GM18520 (cell line): ENCODE measurements around the gene RCN1.
"Not testable (repeated sequence)": the region's sequence is repeated elsewhere in the genome, so short reads cannot be mapped to it uniquely, and the experiment has no call there.

Experiments used
- ATAC-seq: cut with Tn5 transposase; IDR thresholded peaks from one replicate; pipeline ENCODE4 v1.9.1; 2021; ENCODE audit not compliant: unreplicated experiment

The RCN1 gene

GRCh38 chr11:32073644-32074026, 17.2 kb upstream of the RCN1 start:
- no peak for ATAC-seq

DNA sequence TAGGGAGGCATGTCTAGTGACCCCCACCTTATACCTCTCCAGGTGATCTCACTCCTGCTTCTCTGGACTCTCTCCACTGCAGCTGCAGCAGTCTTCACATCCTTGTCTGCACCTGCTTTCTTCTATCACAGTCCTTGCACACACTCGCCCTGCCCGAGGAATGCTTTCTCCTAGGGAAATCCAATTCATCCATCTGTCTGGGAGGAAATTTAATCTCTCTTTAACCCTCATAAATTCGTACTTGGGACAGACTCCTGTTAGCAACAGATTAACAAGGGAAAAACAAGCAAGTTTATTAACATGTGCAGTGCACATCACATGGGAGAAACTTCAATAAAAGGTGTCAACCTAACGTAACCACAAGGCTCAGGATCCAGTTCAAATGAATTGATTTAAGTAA, 11.3 kb upstream of the RCN1 start:
- ATAC-seq, result no peak

GRCh38 chr11:32080361-32080980, 10.4 kb upstream of the RCN1 start:
- ATAC-seq, result no peak

DNA sequence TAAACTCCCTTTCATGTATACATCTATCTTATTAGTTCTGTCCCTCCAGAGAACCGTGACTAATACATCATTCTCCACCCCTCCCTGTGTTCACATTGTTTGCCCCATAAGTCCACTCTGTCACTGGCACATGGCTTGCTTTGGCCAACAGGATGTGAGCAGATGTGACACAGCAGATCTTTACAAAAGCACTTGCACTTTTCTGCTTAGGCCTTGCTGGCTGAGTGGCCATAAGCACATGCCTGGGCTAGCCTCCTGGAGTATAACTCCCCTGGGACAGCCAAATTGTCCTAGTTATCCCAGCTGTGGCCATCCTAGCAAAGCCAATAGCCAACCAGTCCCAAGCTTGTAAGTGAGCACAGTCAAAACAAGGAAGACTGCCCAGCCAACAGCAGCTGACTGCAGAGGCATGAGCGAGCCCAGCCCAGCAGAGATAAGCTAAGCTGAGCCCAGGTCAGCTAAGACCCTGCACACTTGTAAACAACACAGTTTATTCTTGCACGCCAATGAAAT, 9.7 kb upstream of the RCN1 start:
- peak; percentile 77 for ATAC-seq

- no peak for ATAC-seq
Observed at GRCh38 chr11:32081901-32082300, 9.0 kb upstream of the RCN1 start.

DNA sequence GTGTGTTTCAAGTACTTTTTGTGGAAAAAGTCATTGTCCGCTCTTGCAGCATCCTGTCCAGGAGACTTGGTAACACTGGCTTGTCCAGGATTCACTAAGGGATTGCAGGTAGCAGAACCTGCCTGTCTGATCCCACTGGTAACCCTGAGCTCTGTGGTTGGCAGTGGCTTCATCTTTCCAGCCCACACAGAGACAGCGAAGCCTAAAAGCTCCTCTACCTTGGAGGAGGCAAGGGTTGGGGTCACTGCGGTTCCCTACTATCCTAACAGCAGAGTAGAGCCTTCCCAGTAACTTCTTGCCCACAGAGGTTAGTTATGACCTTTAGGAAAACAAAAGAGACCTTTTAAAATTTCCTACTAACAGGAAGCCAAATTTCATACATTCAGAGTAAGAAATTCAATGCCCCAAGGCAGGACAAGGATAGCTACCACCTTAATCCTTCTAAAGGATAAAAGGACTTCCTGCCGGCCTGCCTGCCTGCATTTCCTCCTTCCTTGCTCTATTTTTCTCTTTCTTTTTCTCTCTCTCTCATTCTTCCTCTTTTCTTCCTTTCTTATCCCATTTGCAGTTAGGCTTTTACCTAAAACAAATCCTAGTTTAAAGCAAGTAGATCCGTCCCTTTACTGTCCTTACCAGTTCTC, 8.4 kb upstream of the RCN1 start:
- no peak for ATAC-seq

DNA sequence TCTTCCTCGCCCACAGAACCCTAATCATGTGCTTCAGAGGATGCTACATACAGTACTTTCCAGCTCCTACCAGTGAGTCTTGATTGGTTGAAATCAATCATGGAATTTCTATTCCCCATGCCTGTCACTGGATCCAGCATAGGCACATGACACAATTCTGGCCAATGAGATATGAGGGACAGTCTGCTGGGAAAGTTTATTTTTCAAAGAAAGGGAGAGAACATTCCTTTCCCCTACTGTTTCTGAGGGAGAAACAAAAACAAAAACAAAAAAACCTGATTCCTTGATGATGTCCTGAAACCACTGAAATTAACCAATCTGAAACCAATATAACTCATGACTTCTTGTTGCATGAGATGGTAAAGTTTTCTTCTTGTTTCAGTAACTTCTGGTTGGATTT, 3.3 kb upstream of the RCN1 start:
- no peak for ATAC-seq

DNA sequence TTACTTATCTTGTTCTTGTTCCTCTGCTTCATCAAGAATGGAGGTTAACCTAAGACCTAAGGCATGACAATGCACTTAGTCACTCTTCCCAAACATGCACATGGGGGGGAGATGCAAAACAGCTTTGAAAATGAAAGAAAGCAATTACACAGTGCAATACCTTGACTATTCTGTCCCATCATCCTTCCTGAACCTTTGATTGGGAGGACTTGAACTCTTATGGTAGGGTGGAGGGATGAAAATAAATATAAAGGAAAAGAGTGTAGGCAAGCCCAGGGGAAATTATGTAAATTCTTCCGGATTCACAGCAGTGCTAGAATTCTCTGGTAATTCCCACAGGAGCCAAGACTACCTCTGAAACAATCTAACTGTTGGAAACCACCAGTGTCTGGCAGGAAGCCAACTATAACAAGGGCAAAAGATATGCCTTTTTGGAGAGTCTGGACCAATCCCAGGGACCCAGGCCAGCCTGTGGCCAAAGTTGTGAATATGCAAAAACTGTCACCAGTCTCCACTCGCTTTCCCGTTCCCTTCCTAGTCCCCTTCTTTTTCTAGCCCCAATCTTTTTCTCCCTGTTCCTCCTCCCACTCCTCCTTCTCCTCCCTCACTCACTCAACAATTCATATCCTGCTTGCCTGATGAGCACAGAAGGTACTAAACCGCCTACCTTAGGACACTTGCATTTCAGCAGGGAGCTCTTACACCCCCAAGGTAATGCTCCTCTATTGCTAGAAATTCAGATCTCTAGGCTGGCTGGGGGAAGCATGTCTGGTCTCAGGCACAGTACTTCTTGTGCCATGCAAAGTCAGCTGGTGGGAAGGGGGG, 2.5 kb upstream of the RCN1 start:
- ATAC-seq, result peak; percentile 23

GRCh38 chr11:32092581-32093170, 1.8 kb downstream of the RCN1 start:
- no peak for ATAC-seq

GRCh38 chr11:32094923-32095322, 4.0 kb downstream of the RCN1 start:
- no peak for ATAC-seq

DNA sequence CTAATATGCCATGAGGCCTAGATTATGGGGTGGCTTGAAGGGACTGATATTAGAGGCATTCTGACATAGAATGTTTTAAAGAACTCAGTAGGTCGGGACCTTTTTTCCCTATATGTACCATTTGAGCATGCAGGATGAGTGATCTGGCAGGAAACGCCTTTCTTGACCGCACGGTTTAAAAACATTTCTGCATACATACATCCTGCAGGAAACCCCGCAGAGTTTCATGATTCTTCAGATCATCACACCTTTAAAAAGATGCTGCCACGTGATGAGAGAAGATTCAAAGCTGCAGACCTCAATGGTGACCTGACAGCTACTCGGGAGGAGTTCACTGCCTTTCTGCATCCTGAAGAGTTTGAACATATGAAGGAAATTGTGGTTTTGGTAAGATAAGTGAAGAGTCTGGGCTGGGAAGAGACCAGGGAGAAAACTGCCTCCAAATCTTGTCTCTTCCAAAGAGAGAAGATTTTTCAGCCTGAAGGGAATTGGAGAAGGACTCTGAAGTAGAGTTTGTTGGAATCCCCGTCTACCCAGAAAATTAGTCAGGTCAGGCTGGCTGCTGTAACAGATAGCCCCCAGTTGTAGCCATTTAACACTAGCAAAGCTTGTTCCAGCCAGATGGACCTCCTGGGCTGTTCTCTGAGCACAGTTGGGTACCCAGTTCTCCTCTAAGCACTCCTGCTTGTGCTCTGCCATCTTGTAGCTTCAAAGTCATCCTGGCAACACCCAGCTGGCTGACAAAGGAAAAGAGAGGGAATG, 7.4 kb downstream of the RCN1 start:
- no peak for ATAC-seq

- ATAC-seq, result no peak
Observed at GRCh38 chr11:32099516-32099915, 8.6 kb downstream of the RCN1 start.

DNA sequence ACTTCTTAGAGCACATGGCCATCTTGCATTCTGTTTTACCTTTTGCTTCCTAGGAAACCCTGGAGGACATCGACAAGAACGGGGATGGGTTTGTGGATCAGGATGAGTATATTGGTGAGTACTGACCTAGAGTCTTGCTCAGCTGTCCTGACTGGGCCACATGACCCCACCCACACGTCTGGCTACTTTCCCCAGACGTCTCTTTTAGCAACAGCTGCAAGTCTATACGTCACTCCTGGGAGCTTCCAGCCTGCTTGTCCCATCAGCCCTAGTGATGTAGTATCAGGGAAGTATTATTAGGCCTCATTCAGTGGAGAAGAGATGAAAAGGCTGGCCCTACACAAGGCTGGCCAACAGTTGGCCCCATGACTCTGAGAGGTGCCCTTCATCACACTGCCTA, 9.6 kb downstream of the RCN1 start:
- no peak for ATAC-seq

DNA sequence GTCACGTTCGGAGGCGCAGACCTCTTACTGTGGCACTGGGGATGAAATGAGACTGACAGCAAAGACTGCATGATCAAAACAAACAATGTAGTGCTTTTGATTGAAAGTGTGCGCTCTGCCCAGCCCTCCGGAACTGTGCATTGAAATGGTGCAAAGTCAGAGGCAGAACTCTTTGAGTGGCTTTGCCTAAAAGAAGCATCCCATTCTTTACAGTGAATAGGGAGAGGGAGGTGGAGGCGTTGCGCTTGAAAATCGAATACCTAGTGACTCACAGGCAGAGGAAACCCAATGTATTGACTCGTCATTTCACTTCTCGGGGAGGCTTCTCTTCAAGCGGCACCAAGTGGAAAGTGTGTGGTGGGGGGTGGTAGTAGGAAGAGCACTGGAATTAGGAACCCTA, 10.9 kb downstream of the RCN1 start:
- ATAC-seq, result no peak

DNA sequence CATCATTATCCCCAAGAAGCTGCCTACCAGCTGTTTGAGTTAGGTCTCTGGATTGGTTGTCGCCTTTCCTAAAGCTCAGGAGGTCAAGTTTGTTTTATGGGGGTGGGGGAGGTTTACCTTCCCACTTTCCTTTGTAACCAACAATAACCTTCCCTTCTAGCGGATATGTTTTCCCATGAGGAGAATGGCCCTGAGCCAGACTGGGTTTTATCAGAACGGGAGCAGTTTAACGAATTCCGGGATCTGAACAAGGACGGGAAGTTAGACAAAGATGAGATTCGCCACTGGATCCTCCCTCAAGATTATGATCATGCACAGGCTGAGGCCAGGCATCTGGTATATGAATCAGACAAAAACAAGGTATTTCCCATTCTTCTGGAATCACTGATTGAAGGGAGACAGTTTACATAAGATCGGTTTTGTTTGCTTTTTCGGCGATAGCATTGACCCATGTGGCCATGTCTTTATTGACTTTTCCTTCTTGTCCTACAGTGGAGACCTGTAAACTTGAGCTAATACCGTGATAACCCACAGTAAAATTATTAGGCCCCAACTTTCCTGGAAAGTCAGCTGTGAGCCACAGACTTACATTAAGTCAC, 12.3 kb downstream of the RCN1 start:
- not testable (repeated sequence) for ATAC-seq

GRCh38 chr11:32103941-32104340, 13.1 kb downstream of the RCN1 start:
- ATAC-seq, result no peak

- ATAC-seq, result peak; percentile 57
Observed at GRCh38 chr11:32105871-32106560, 15.1 kb downstream of the RCN1 start.

- ATAC-seq, result no peak
Observed at GRCh38 chr11:32107647-32108046, 16.8 kb downstream of the RCN1 start.

DNA sequence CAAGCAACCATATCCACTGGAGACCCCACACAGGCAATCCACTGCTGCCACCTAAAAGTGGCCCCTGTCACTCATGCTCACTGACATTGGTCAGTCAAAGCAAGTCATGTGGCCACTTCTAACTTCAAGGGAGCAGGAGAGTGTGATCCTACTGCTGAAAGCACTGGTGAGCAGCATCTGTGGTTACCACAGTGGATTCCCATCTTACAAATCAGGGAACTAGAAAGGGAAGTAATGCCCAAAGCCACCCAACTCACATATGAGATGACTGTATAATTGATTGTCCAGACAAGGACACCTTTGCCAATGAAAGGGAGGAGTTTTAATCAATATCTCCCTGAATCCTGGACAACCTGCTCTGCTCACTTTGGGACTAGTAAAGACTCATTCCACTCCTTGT, 17.7 kb downstream of the RCN1 start:
- no peak for ATAC-seq

GRCh38 chr11:32109138-32109537, 18.3 kb downstream of the RCN1 start:
- ATAC-seq, result no peak
